PC-9 (cell line): Measurements from ENCODE around the gene ENAM. TPM values are rescaled to one million over a fixed set of nuclear protein-coding genes. Genes with fewer than 3 reads are reported as not detected.

Experiments used
- BruUV-seq: library from RNA; stranded (reverse); fragments of 400-500 nt; replicated peaks from 2 replicates; lab custom pipeline; 2021; lab: Mats Ljungman, UMichigan
- CTCF ChIA-PET: fragments of 300-600 bp; sonication (Branson Sonifier 250); formaldehyde crosslinking; loops from one replicate; lab custom pipeline; 2022; ENCODE audit warnings: antibody characterized with exemption; lab: Charles Lee
- POLR2A ChIA-PET: fragments of 300-600 bp; sonication (Branson Sonifier 250); formaldehyde crosslinking; loops from one replicate; lab custom pipeline; 2022; ENCODE audit warnings: antibody characterized with exemption; ENCODE audit not compliant: unreplicated experiment; lab: Charles Lee
- DNase-seq, 2 experiments: peaks; one replicate each; pipeline versions ENCODE4 v3.0.0 to v3.0.0-alpha.2; 2015 to 2022; ENCODE audit warnings: mixed read lengths in 1 of 2
- H2AFZ ChIP-seq: fragments of 200-600 bp; sonication (generic); 2 replicates; pipeline ENCODE4 v1.8.1; 2017; ENCODE audit warnings: antibody characterized with exemption
- H3F3A ChIP-seq: fragments of 200-600 bp; sonication (generic); 2 replicates; pipeline ENCODE4 v1.8.1; 2017; ENCODE audit warnings: antibody characterized with exemption, mild to moderate bottlenecking, low read depth; ENCODE audit not compliant: insufficient read depth
- H3K27ac ChIP-seq: fragments of 200-600 bp; sonication (generic); 2 replicates; pipeline ENCODE4 v1.6.1; 2016; ENCODE audit warnings: mixed run types
- H3K27me3 ChIP-seq: fragments of 200-600 bp; sonication (generic); 2 replicates; pipeline ENCODE4 v1.6.1; 2016; ENCODE audit warnings: low read depth, mixed run types; ENCODE audit not compliant: insufficient read depth
- H3K36me3 ChIP-seq: fragments of 200-600 bp; sonication (generic); 2 replicates; pipeline ENCODE4 v1.6.1; 2016; ENCODE audit warnings: low read depth, mixed run types
- H3K4me1 ChIP-seq: fragments of 200-600 bp; sonication (generic); replicated peaks from 2 replicates; pipeline ENCODE4 v1.6.1; 2016; ENCODE audit warnings: mixed run types; ENCODE audit not compliant: insufficient read depth
- H3K4me2 ChIP-seq: fragments of 200-600 bp; sonication (generic); 2 replicates; pipeline ENCODE4 v1.6.1; 2017; ENCODE audit warnings: mixed run types
- H3K4me3 ChIP-seq: fragments of 200-600 bp; sonication (generic); 2 replicates; pipeline ENCODE4 v1.6.1; 2016; ENCODE audit warnings: mixed run types
- H3K79me2 ChIP-seq: fragments of 200-600 bp; sonication (generic); 2 replicates; pipeline ENCODE4 v1.6.1; 2017; ENCODE audit warnings: low read depth, mixed run types
- H3K9me2 ChIP-seq: fragments of 200-600 bp; sonication (generic); 2 replicates; pipeline ENCODE4 v1.8.1; 2017; ENCODE audit warnings: mild to moderate bottlenecking; ENCODE audit not compliant: insufficient read depth
- H3K9me3 ChIP-seq: fragments of 200-600 bp; sonication (generic); 2 replicates; pipeline ENCODE4 v1.8.1; 2016; ENCODE audit warnings: low read depth; ENCODE audit not compliant: insufficient read depth
- H4K20me1 ChIP-seq: fragments of 200-600 bp; sonication (generic); 2 replicates; pipeline ENCODE4 v1.8.1; 2017; ENCODE audit not compliant: insufficient read depth
- CTCF ChIP-seq: fragments of 200-600 bp; sonication (generic); conservative IDR thresholded peaks from 2 replicates; pipeline ENCODE4 v1.6.1; 2017; ENCODE audit warnings: mixed run types, antibody characterized with exemption, mild to moderate bottlenecking, moderate library complexity
- EZH2 ChIP-seq: fragments of 200-600 bp; sonication (generic); IDR thresholded peaks from 2 replicates; pipeline ENCODE4 v1.8.0; 2017; ENCODE audit warnings: antibody characterized with exemption, low read depth
- intact Hi-C: fragments of 100-400 bp; cut with micrococcal nuclease; formaldehyde crosslinking; loops from one replicate; pipeline ENCODE4 v1.10.0; 2022; ENCODE audit not compliant: unreplicated experiment
- total RNA-seq: library from RNA; stranded (reverse); gene quantifications from 2 replicates; pipeline ENCODE4 v1.2.3, GENCODE V29; 2021

The ENAM gene
- total RNA-seq, 1 experiment from 2014 or later, result not detected

- CTCF ChIA-PET, result no interaction called here
- no peak for DNase-seq
- Histone ChIP-seq H3K4me3 (no peak overlapping the region), H3K79me2 (no peaks in the 10 kb centered on the region), H3K27me3 (no peaks in the 10 kb centered on the region), H2AFZ (no peak overlapping the region), H3K9me3 (no peaks in the 10 kb centered on the region), H3K4me1 (no peaks in the 10 kb centered on the region), H3K4me2 (no peak overlapping the region), H3F3A (no peaks in the 10 kb centered on the region), H3K9me2 (no peaks in the 10 kb centered on the region), H4K20me1 (no peaks in the 10 kb centered on the region), H3K27ac (no peak overlapping the region), H3K36me3 (no peaks in the 10 kb centered on the region)
- intact Hi-C loops, result no loop called here
- no TSS peak for BruUV-seq
- TF ChIP-seq CTCF, result no peak
- no peak for TF ChIP-seq EZH2
- POLR2A ChIA-PET, result no interaction called here
Measured at GRCh38 chr4:70613306-70614183, 15.0 kb upstream of the ENAM start.

GRCh38 chr4:70614184-70614555 is 14.4 kb upstream of the ENAM start:
- H3K4me2 ChIP-seq, result no peak overlapping the region
- H4K20me1 ChIP-seq, result no peaks in the 10 kb centered on the region
- no peaks in the 10 kb centered on the region for H3K9me2 ChIP-seq
- no peaks in the 10 kb centered on the region for H3K79me2 ChIP-seq
- ChIA-PET CTCF (no interaction called here), POLR2A (no interaction called here)
- no peaks in the 10 kb centered on the region for H3F3A ChIP-seq
- TF ChIP-seq CTCF, result no peak
- DNase-seq, result no peak
- H3K4me3 ChIP-seq, result no peak overlapping the region
- H3K27me3 ChIP-seq, result no peaks in the 10 kb centered on the region
- H3K9me3 ChIP-seq, result no peaks in the 10 kb centered on the region
- H3K4me1 ChIP-seq, result no peaks in the 10 kb centered on the region
- no peak overlapping the region for H2AFZ ChIP-seq
- H3K27ac ChIP-seq, result no peak overlapping the region
- no peaks in the 10 kb centered on the region for H3K36me3 ChIP-seq
- no TSS peak for BruUV-seq
- intact Hi-C loops, result no loop called here

- TF ChIP-seq EZH2 (no peak), CTCF (no peak)
- intact Hi-C loops, result no loop called here
Measured at GRCh38 chr4:70619288-70619687, 9.3 kb upstream of the ENAM start.

More at GRCh38 chr4:70619288-70619687, 9.3 kb upstream of the ENAM start:
- Histone ChIP-seq H3K4me1 (no peaks in the 10 kb centered on the region), H4K20me1 (no peaks in the 10 kb centered on the region), H3K4me2 (no peak overlapping the region), H3K9me2 (no peaks in the 10 kb centered on the region), H3K9me3 (no peaks in the 10 kb centered on the region), H3K27me3 (no peaks in the 10 kb centered on the region), H2AFZ (no peak overlapping the region), H3K4me3 (no peak overlapping the region), H3K79me2 (no peaks in the 10 kb centered on the region), H3K36me3 (no peaks in the 10 kb centered on the region), H3F3A (no peaks in the 10 kb centered on the region), H3K27ac (no peak overlapping the region)
- DNase-seq, result no peak
- ChIA-PET POLR2A (no interaction called here), CTCF (no interaction called here)
- BruUV-seq, result no TSS peak
